NB4 (cell line): ENCODE results near the gene NFE2L2.
"Not testable (repeated sequence)": the region's sequence is repeated elsewhere in the genome, so short reads cannot be mapped to it uniquely, and the experiment has no call there.

Experiments
- DNase-seq: peaks from one replicate; pipeline ENCODE4 v3.0.0; 2010; ENCODE audit warnings: low read depth
- H3K4me3 ChIP-seq: one replicate; pipeline ENCODE4 v1.5.1; 2011; ENCODE audit warnings: mild to moderate bottlenecking, low read depth, low read length, moderate library complexity
- CTCF ChIP-seq: IDR thresholded peaks from one replicate; pipeline ENCODE4 v1.5.1; 2012; ENCODE audit warnings: low read depth, low read length
- MAX ChIP-seq: IDR thresholded peaks from 2 replicates; pipeline ENCODE4 v1.6.1; 2011; ENCODE audit warnings: low read depth, low read length
- MYC ChIP-seq: IDR thresholded peaks from 2 replicates; pipeline ENCODE4 v1.6.1; 2011; ENCODE audit warnings: low read depth, low read length
- POLR2A ChIP-seq: IDR thresholded peaks from 2 replicates; pipeline ENCODE4 v1.6.1; 2011; ENCODE audit warnings: mild to moderate bottlenecking; ENCODE audit not compliant: insufficient read length; ENCODE audit errors: extremely low read depth

The NFE2L2 gene

DNA sequence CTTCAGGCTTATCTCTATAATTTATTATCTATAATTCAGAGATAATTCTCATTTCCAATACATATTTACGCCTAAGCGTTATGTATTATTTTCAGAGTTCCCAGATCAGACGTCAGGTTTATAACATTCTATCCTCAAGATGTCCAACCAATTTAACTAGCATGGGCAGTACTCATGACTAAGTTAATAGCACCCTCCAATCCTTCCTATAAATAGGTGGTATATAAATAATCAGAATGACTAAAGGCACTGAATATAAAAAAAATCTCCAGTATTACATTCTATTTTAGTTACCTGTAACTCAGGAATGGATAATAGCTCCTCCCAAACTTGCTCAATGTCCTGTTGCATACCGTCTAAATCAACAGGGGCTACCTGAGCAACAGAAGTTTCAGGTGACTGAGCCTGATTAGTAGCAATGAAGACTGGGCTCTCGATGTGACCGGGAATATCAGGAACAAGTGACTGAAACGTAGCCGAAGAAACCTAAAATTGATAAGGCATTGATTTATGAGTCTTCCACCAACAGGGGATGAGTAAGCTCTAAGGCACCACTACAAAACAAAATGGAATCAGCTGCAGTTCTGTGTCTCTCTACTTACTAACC is 32.3 kb downstream of the NFE2L2 start:
- H3K4me3 ChIP-seq, result no peak overlapping the region
- TF ChIP-seq MYC, result no peak
- no peak for TF ChIP-seq CTCF
- TF ChIP-seq POLR2A, result no peak
- TF ChIP-seq MAX, result no peak
- DNase-seq, result no peak

- TF ChIP-seq CTCF (no peak), MYC (no peak), MAX (no peak), POLR2A (no peak)
- H3K4me3 ChIP-seq, result no peak overlapping the region
- no peak for DNase-seq
Measured at GRCh38 chr2:177231270-177231669, 33.3 kb downstream of the NFE2L2 start.

GRCh38 chr2:177229442-177230242 is 34.9 kb downstream of the NFE2L2 start:
- TF ChIP-seq MAX (no peak), POLR2A (no peak), CTCF (no peak), MYC (no peak)
- H3K4me3 ChIP-seq, result no peak overlapping the region
- peak; percentile 20 for DNase-seq

GRCh38 chr2:177225965-177226360 is 38.6 kb downstream of the NFE2L2 start:
- TF ChIP-seq MAX (no peak), CTCF (no peak), POLR2A (no peak), MYC (no peak)
- DNase-seq, result peak; percentile 25
- H3K4me3 ChIP-seq, result no peak overlapping the region

- not testable (repeated sequence) for H3K4me3 ChIP-seq, DNase-seq
Measured at GRCh38 chr2:177223436-177223835, 41.1 kb downstream of the NFE2L2 start.

DNA sequence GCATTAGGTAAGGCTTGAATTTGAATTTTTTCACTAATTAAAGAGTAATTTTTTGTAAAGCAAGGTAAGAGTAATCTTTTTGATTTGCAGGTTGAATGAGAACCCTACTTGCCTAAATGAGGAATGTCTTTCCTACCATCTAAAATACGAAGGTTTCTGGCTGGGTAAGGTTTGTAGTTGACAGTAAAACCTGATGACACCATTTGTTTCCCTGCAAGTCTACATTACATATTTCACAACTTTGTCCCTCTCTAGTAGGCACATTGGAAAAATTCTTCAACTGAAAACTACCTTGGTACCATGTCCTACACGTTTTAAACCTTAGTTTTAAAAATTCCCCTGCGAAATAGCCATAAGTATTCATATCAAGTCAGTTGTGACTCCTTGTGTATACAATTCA is 42.6 kb downstream of the NFE2L2 start:
- no peak for TF ChIP-seq CTCF
- no peak for TF ChIP-seq POLR2A
- TF ChIP-seq MYC, result no peak
- TF ChIP-seq MAX, result no peak
- DNase-seq, result no peak
- no peak overlapping the region for H3K4me3 ChIP-seq
